HFF-Myc (cell line): ENCODE data around the gene TRPM5.

Experiments
- DNase-seq: peaks from one replicate; pipeline ENCODE4 v3.0.0-alpha.2; 2011; ENCODE audit warnings: low read depth; ENCODE audit errors: extremely low read depth
- H3K4me3 ChIP-seq: replicated peaks from 2 replicates; pipeline ENCODE4 v1.5.1; 2011; ENCODE audit warnings: low read depth, mild to moderate bottlenecking, control low read depth, low read length
- TF ChIP-seq, protein P1 (sequence below): IDR thresholded peaks from 2 replicates; pipeline ENCODE4 v1.5.1; 2012; ENCODE audit warnings: mild to moderate bottlenecking, low read depth, low read length, control low read depth; ENCODE audit errors: missing control alignments

The TRPM5 gene

GRCh38 chr11:2414616-2415015 is 29.7 kb downstream of the TRPM5 start:
- TF ChIP-seq, protein P1, sequence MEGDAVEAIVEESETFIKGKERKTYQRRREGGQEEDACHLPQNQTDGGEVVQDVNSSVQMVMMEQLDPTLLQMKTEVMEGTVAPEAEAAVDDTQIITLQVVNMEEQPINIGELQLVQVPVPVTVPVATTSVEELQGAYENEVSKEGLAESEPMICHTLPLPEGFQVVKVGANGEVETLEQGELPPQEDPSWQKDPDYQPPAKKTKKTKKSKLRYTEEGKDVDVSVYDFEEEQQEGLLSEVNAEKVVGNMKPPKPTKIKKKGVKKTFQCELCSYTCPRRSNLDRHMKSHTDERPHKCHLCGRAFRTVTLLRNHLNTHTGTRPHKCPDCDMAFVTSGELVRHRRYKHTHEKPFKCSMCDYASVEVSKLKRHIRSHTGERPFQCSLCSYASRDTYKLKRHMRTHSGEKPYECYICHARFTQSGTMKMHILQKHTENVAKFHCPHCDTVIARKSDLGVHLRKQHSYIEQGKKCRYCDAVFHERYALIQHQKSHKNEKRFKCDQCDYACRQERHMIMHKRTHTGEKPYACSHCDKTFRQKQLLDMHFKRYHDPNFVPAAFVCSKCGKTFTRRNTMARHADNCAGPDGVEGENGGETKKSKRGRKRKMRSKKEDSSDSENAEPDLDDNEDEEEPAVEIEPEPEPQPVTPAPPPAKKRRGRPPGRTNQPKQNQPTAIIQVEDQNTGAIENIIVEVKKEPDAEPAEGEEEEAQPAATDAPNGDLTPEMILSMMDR: no peak
- DNase-seq: no peak
- H3K4me3 ChIP-seq: no peak overlapping the region

DNA sequence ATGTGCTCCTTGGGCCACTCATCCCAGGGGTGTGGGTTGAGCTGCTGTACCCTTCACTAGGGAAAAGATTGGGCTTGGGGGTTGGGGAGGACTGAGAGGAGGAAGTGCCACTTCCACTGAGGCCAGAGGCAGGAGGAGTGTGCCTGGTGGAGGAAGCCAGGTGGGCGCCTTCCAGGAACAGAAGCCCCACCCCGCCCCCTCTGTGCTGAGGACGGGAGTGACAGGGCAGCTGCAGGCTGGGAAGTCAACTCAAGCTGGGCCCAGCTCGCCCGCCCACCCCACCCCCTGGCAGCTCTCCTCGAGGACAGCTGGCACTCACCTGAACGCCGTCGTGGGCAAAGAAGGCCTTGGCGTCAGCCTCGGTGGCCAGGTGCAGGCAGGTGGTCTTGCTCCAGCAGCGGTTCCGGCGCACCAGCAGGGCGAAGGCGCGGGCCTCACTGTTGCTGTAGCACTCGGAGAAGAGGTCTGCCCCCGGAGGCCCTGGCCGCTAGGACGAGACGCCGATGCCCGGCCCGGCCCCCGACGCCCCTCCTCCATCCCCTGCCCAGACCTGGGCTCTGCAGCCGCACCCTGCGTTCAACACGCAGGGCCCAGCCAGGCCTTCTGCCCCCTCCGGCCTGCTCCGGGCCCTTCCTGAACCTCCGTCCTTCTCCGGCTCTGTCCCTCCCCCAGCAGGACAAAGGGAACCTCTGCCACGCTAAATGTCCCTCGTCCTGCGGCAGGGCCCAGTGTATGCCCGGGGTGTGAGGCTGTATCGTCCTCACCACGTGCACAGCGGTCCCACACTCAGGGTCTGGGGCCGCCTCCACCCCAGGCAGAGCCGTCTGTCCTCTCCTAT is 30.4 kb downstream of the TRPM5 start:
- TF ChIP-seq, protein P1: no peak
- no peak for DNase-seq

GRCh38 chr11:2412323-2412722 is 32.0 kb downstream of the TRPM5 start:
- no peak for DNase-seq
- H3K4me3 ChIP-seq: no peak overlapping the region
- TF ChIP-seq, protein P1: no peak

More for the DNA sequence above, 30.4 kb downstream of the TRPM5 start:
- H3K4me3 ChIP-seq: no peak overlapping the region

DNA sequence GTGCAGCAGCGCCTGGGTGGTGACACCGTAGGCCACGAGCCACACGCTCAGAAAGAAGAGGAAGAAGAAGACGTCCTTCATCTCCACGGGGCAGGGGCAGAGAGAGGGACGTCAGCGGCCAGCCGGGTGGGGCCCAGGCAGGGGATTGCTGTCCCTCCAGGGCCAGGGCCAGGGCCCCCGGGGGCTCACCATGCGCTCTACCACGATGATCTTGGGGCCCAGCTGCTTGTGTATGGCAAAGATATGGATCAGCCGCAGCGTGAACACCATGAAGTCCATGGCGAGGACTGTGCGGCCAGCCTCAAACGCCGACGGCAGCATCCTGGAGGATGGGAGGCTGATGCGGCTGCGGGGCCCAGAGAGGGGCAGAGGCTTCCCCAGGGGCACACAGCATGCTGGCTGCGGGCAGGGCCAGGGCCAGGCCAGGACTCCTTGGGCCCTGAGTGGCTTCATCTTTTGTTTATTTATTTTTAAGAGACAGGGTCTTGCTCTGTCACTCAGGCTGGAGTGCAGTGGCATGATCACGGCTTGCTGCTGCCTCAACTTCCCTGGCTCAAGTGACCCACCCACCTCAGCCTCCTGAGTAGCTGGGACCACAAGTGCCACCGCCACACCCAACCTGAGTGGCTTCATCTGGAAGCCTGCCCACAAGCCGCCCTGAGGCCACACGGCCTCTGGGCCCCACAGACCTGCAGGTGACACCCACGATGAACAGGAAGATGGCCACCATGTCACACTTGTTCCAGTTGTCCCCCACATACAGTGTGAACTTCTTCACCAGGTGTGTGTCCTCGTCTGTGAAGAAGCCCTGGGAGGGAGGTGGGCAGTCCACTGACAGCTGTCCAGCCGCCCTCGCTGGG is 32.6 kb downstream of the TRPM5 start:
- DNase-seq: no peak
- TF ChIP-seq, protein P1: no peak
- H3K4me3 ChIP-seq: no peak overlapping the region

- TF ChIP-seq, protein P1: no peak
- no peak for DNase-seq
- H3K4me3 ChIP-seq: no peak overlapping the region
These were observed 33.7 kb downstream of the TRPM5 start for GRCh38 chr11:2410616-2411015.

DNA sequence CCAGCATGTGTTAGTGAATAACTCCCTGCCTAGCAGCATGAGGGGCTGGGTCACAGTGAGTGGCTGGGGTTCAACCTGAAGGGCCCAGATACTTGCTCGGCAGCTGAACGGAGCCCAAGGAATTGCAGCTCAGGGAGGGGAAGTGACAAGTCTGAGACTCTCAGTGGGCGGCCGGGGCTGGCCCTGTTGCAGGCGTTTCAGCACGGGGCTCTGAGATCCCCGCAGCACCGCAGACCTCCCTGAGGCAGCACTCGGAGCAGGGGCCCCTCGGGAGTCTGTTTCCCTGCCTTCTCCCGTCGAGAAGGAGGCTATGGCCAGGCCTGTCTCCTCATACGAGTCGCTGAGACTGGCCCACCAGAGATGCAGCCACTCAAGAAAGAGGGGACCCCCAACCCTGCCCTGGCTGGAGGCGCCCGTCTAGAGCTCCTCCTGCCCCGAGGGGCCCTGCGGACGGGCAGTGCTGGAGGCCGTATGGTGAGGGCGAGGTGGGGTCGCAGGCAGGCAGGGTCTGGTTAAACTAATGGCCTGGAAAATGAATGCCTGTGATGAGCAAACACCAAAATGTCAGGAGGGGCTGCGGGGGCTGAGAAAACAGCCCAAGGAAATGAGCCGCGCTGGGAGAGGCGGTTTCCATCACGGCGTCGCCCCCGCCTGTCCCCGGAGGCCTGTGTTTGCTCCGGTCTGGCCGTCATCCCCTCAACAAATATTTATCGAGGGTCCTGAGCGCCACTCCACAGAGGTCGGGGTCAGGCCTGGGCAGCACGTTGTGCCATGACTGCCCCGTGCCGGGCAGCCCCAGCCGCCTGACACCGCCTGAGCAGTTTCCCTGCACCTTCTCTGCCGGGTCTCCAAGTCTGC is 34.5 kb downstream of the TRPM5 start:
- H3K4me3 ChIP-seq: no peak overlapping the region
- TF ChIP-seq, protein P1: no peak
- DNase-seq: no peak
